B cell (primary cell): Measurements from ENCODE around the gene MTF1. TPM values are rescaled to one million over a fixed set of nuclear protein-coding genes. Genes with fewer than 3 reads are reported as not detected.

Experiments
- ATAC-seq: fragments of 200-7000 bp; cut with Tn5 transposase; one replicate; pipeline ENCODE4 v1.10.0; 2021; ENCODE audit warnings: low read depth, mild to moderate bottlenecking, moderate number of reproducible peaks, moderate library complexity
- CTCF ChIA-PET: fragments of 350-600 bp; sonication (Branson Sonifier 250); formaldehyde crosslinking; loops from one replicate; lab custom pipeline; 2021; ENCODE audit warnings: antibody characterized with exemption, inconsistent platforms; lab: Charles Lee
- POLR2A ChIA-PET: fragments of 350-600 bp; sonication (Branson Sonifier 250); formaldehyde crosslinking; loops from one replicate; lab custom pipeline; 2021; ENCODE audit warnings: antibody characterized with exemption; lab: Charles Lee
- DNase-seq: peaks from one replicate; pipeline ENCODE4 v3.0.0; 2013
- H2AFZ ChIP-seq: 2 replicates; pipeline ENCODE4 v1.6.1; 2012; ENCODE audit warnings: mild to moderate bottlenecking, low read depth, low read length; ENCODE audit not compliant: insufficient read depth, poor library complexity, severe bottlenecking
- H3K27ac ChIP-seq, 2 donors: 1 replicate in 1 of 2; 2 replicates in 1 of 2; pipeline ENCODE4 v1.5.1; 2012 to 2013; ENCODE audit warnings: low read length in 2 of 2, mild to moderate bottlenecking in 2 of 2, moderate library complexity in 1 of 2
- H3K27me3 ChIP-seq, 4 experiments: fragments of 200-600 bp in 1 of 4; sonication (generic) in 1 of 4; replicated peaks in 1 of 4; 1 replicate in 2 of 4; 2 replicates in 2 of 4; pipeline versions ENCODE4 v1.6.1 to v1.7.0; 2013 to 2016; ENCODE audit warnings: low read length in 3 of 4, mild to moderate bottlenecking in 2 of 4, mixed read lengths in 1 of 4, moderate library complexity in 1 of 4; ENCODE audit not compliant: insufficient read depth in 4 of 4, control insufficient read depth in 3 of 4; ENCODE audit errors: control extremely low read depth in 1 of 4
- H3K36me3 ChIP-seq, 2 experiments: replicated peaks in 1 of 2; 1 replicate in 1 of 2; 2 replicates in 1 of 2; pipeline versions ENCODE4 v1.6.1 to v1.7.1; 2013; ENCODE audit warnings: low read length in 1 of 2; ENCODE audit not compliant: insufficient read depth in 2 of 2, control insufficient read depth in 1 of 2; ENCODE audit errors: control extremely low read depth in 1 of 2, extremely low read depth in 1 of 2
- H3K4me1 ChIP-seq, 2 donors: fragments of 200-600 bp in 1 of 2; sonication (generic) in 1 of 2; 1 replicate in 1 of 2; 2 replicates in 1 of 2; pipeline versions ENCODE4 v1.5.1 to v1.6.1; 2013 to 2017; ENCODE audit warnings: low read length in 2 of 2; ENCODE audit not compliant: control insufficient read depth in 2 of 2, insufficient read depth in 2 of 2
- H3K4me2 ChIP-seq: replicated peaks from 2 replicates; pipeline ENCODE3; 2012; ENCODE audit warnings: mild to moderate bottlenecking, low read depth, low read length; ENCODE audit not compliant: poor library complexity, severe bottlenecking
- H3K4me3 ChIP-seq, 5 experiments: fragments of 200-600 bp in 1 of 5; sonication (generic) in 1 of 5; 1 replicate in 3 of 5; 2 replicates in 2 of 5; pipeline versions ENCODE4 v1.5.1 to v1.7.0; 2011 to 2016; ENCODE audit warnings: low read length in 4 of 5, mild to moderate bottlenecking in 4 of 5, low read depth in 2 of 5, control low read depth in 1 of 5, moderate library complexity in 1 of 5; ENCODE audit not compliant: insufficient read depth in 1 of 5; ENCODE audit errors: control extremely low read depth in 1 of 5, extremely low read depth in 1 of 5
- H3K79me2 ChIP-seq: fragments of 200-600 bp; sonication (generic); one replicate; pipeline ENCODE4 v1.6.0; 2016; ENCODE audit warnings: low read length; ENCODE audit not compliant: control insufficient read depth, insufficient read depth
- H3K9ac ChIP-seq: fragments of 200-600 bp; sonication (generic); 2 replicates; pipeline ENCODE4 v1.6.1; 2017; ENCODE audit warnings: mild to moderate bottlenecking, low read length, moderate library complexity
- H3K9me3 ChIP-seq, 3 donors: one replicate each; pipeline versions ENCODE4 v1.6.1 to v1.7.1; 2013; ENCODE audit warnings: low read length in 2 of 3; ENCODE audit not compliant: control insufficient read depth in 2 of 3, insufficient read depth in 1 of 3; ENCODE audit errors: control extremely low read depth in 1 of 3
- H4K20me1 ChIP-seq: 2 replicates; pipeline ENCODE4 v1.6.0; 2012; ENCODE audit warnings: mild to moderate bottlenecking, low read length; ENCODE audit not compliant: insufficient read depth, control insufficient read depth, poor library complexity, severe bottlenecking
- H3K27ac Mint-ChIP-seq: one replicate; pipeline ENCODE4 v1.8.0; 2021; ENCODE audit warnings: mixed read lengths
- H3K27me3 Mint-ChIP-seq: one replicate; pipeline ENCODE4 v1.8.0; 2021; ENCODE audit warnings: mixed read lengths
- H3K4me1 Mint-ChIP-seq: one replicate; pipeline ENCODE4 v1.8.0; 2021; ENCODE audit warnings: mixed read lengths
- H3K4me3 Mint-ChIP-seq: one replicate; pipeline ENCODE4 v1.8.0; 2021; ENCODE audit warnings: mixed read lengths
- H3K9me3 Mint-ChIP-seq: one replicate; pipeline ENCODE4 v1.8.0; 2022; ENCODE audit warnings: mixed read lengths; ENCODE audit not compliant: insufficient read depth
- EZH2 ChIP-seq: IDR thresholded peaks from 2 replicates; pipeline ENCODE4 v1.6.1; 2012; ENCODE audit warnings: borderline replicate concordance, low read depth, mild to moderate bottlenecking, moderate library complexity, low read length; ENCODE audit not compliant: insufficient read depth, poor library complexity, severe bottlenecking
- WGBS: methylation state at CpG from one replicate; pipeline ENCODE4 v1.1.5; 2013; ENCODE audit warnings: missing lambda C conversion rate; ENCODE audit not compliant: insufficient coverage; 5-methylcytosine and 5-hydroxymethylcytosine counted together
- intact Hi-C: fragments of 100-400 bp; cut with micrococcal nuclease; formaldehyde crosslinking; loops from one replicate; pipeline ENCODE4 v1.10.0; 2022
- polyA plus RNA-seq: library from polyadenylated mRNA; depleted of rRNA; stranded (reverse); fragments of >200 nt; gene quantifications from 2 replicates; pipeline ENCODE4 v1.2.3, GENCODE V29; 2012
- total RNA-seq, 2 donors: library from RNA; stranded (reverse); fragments of 120-200 nt in 1 of 2; gene quantifications; 1 replicate in 1 of 2; 2 replicates in 1 of 2; pipeline versions ENCODE4 v1.2.3 to v1.2.4, GENCODE V29; 2013 to 2022
- TF ChIP-seq, protein P1 (sequence below): fragments of 200-600 bp; IDR thresholded peaks from one replicate; pipeline ENCODE4 v1.8.0; 2022; ENCODE audit warnings: antibody characterized with exemption, mild to moderate bottlenecking

The MTF1 gene
- total and polyA plus RNA-seq, 2 donors (not counting 1 experiment from before 2014, with no cell fraction given) = 6.2 to 36.7 TPM

DNA sequence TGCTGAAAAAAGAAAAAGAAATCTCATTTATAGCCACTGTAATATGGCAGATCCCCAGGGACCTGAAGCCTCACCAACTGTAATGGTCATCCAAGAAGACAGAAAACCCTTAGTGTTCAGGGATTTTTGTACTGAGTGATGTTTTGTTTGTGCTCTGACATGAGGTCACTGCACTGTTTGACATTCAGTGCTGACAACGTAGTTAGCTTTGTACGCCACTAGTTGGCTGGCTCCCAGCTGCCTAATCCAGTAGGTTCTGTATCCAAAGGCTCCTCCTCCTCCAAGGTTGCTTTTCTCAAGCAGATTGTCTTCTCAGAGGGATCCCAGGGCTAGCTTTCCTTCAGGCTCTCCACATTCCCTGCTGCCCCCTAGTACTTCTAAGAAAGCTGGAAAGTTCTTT, 41.9 kb downstream of the MTF1 start:
- Histone ChIP-seq H3K9ac (no peak overlapping the region), H3K79me2 (peaks cover 14% of the 10 kb centered on the region), H3K9me3 (no peaks in the 10 kb centered on the region), H3K27ac (no peak overlapping the region), H3K27me3 (no peaks in the 10 kb centered on the region), H3K4me3 (no peak overlapping the region), H2AFZ (no peak overlapping the region), H3K36me3 (peaks cover 4 to 52% of the 10 kb centered on the region in 2 experiments), H3K4me2 (no peak overlapping the region), H4K20me1 (no peaks in the 10 kb centered on the region), H3K4me1 (peaks cover 6 to 13% of the 10 kb centered on the region in 2 donors)
- no peak overlapping the region for H3K4me3 Mint-ChIP-seq
- no peak for TF ChIP-seq EZH2
- TF ChIP-seq, protein P1, sequence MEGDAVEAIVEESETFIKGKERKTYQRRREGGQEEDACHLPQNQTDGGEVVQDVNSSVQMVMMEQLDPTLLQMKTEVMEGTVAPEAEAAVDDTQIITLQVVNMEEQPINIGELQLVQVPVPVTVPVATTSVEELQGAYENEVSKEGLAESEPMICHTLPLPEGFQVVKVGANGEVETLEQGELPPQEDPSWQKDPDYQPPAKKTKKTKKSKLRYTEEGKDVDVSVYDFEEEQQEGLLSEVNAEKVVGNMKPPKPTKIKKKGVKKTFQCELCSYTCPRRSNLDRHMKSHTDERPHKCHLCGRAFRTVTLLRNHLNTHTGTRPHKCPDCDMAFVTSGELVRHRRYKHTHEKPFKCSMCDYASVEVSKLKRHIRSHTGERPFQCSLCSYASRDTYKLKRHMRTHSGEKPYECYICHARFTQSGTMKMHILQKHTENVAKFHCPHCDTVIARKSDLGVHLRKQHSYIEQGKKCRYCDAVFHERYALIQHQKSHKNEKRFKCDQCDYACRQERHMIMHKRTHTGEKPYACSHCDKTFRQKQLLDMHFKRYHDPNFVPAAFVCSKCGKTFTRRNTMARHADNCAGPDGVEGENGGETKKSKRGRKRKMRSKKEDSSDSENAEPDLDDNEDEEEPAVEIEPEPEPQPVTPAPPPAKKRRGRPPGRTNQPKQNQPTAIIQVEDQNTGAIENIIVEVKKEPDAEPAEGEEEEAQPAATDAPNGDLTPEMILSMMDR = no peak
- no peaks in the 10 kb centered on the region for H3K9me3 Mint-ChIP-seq
- no peaks in the 10 kb centered on the region for H3K27me3 Mint-ChIP-seq
- ATAC-seq = no peak
- intact Hi-C loops = no loop called here
- no peak overlapping the region for H3K27ac Mint-ChIP-seq
- H3K4me1 Mint-ChIP-seq = peaks cover 11% of the 10 kb centered on the region
- no peak for DNase-seq
- ChIA-PET CTCF (interaction anchor here (2.2 kb wide), 1 partner anchor 43 kb away, joined by 5 read pairs; the partner anchor contains the start of gene MTF1), POLR2A (interaction anchor here (1.5 kb wide), 1 partner anchor 9 kb away, joined by 4 read pairs; the partner anchor contains the start of genes C1orf122 and YRDC)
- 91% methylated on average over 2 of the region's 2 CpGs for WGBS

DNA sequence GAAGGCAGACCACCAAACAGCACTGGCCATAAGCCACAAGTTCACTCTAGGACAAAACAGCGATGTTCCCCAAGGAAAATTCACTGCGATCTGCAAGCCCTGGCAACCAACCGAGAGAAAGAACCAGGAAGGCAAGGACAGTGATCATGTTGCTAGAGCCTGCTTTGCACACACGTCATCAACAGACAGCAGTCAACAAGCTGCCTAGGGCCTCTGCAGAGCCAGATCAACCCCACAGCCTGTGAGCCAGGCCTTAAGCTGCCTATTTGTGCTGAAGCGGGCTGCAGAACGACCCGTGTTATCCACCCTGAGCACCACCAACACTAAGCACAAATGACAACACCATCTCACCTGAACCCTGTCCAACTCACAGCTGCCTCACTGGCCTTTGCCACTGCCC, 45.1 kb downstream of the MTF1 start:
- CTCF ChIA-PET = interaction anchor here (0.9 kb wide), 1 partner anchor 46 kb away, joined by 3 read pairs; no protein-coding TSS in a partner anchor
- Mint-ChIP-seq H3K27ac (no peak overlapping the region), H3K9me3 (no peaks in the 10 kb centered on the region), H3K4me3 (no peak overlapping the region), H3K27me3 (no peaks in the 10 kb centered on the region), H3K4me1 (peaks cover 11% of the 10 kb centered on the region)
- no peaks in the 10 kb centered on the region for H3K27me3 ChIP-seq
- peaks cover 0 to 38% of the 10 kb centered on the region in 2 experiments for H3K36me3 ChIP-seq
- TF ChIP-seq EZH2 = no peak
- TF ChIP-seq, protein P1 = no peak
- peaks cover 0 to 10% of the 10 kb centered on the region in 2 donors for H3K4me1 ChIP-seq
- H3K27ac ChIP-seq = no peak overlapping the region
- POLR2A ChIA-PET = no interaction called here
- no peak for DNase-seq
- no peaks in the 10 kb centered on the region for H4K20me1 ChIP-seq
- no peak overlapping the region for H3K4me3 ChIP-seq
- H3K79me2 ChIP-seq = peaks cover 18% of the 10 kb centered on the region
- no peaks in the 10 kb centered on the region for H3K9me3 ChIP-seq
- 98% methylated on average over 7 of the region's 7 CpGs for WGBS
- no peak for ATAC-seq
- intact Hi-C loops = no loop called here
- no peak overlapping the region for H2AFZ ChIP-seq
- no peak overlapping the region for H3K9ac ChIP-seq
- H3K4me2 ChIP-seq = no peak overlapping the region
